ENCODE measurements around the gene ESPN. TPM values are rescaled to one million over a fixed set of nuclear protein-coding genes. Genes with fewer than 3 reads are reported as not detected.

Gene ESPN
- total RNA-seq, 2 experiments from 2014 or later, result 0.14 to 0.55 TPM

DNA sequence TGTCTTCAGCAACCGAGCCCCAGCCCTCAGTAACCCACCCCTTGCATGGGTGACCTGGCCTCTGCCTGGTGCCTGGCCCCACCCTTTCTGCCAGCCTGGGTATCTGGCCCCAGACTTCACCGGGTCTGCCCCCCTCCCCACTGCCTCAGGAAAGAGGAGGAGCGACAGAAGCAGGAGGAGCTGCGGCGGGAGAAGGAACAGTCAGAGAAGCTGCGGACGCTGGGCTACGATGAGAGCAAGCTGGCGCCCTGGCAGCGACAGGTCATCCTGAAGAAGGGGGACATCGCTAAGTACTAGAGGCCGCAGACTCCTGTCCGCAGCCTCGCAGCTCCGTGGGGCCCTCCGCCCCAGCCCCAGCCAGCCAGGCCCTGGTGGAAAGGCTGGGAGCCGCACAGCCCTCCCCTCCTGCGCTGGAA, 35.3 kb downstream of the ESPN start:
- H3K9me3 Mint-ChIP-seq (ENCODE audit: low read depth), result no peaks in the 10 kb centered on the region
- peak overlapping the region; percentile 56 for H3K27ac Mint-ChIP-seq
- H3K36me3 Mint-ChIP-seq (ENCODE audit: low read depth), result peaks cover 35% of the 10 kb centered on the region
- peaks cover 10% of the 10 kb centered on the region for H3K27me3 Mint-ChIP-seq
- intact Hi-C loops (cut with DNase I, micrococcal nuclease), result loop anchor here in 1 of 2 experiments (1.0 to 10.0 kb wide), 3 partner anchors 67 to 465 kb away; partner anchors contain the start of genes ACOT7, CAMTA1 and NPHP4
- DNase-seq, result peak; percentile 73
- ChIA-PET POLR2A (interaction anchor here (0.6 kb wide), 1 partner anchor 124 kb away, joined by 8 read pairs; no protein-coding TSS in a partner anchor), CTCF (interaction anchor here (0.6 to 3.7 kb wide), 7 partner anchors 13 to 37 kb away, joined by 3 to 12 read pairs (median 4); no protein-coding TSS in a partner anchor)
- ATAC-seq, result peak; percentile 49
- peaks cover 54% of the 10 kb centered on the region for H3K4me1 Mint-ChIP-seq
- H3K4me3 Mint-ChIP-seq, result peak overlapping the region; percentile 69

GRCh38 chr1:6460301-6461050, 35.9 kb downstream of the ESPN start:
- Mint-ChIP-seq H3K4me3 (peak overlapping the region; percentile 69), H3K4me1 (peaks cover 54% of the 10 kb centered on the region), H3K36me3 (ENCODE audit: low read depth) (peaks cover 35% of the 10 kb centered on the region), H3K27me3 (peaks cover 10% of the 10 kb centered on the region), H3K9me3 (ENCODE audit: low read depth) (no peaks in the 10 kb centered on the region), H3K27ac (peak overlapping the region; percentile 95)
- ChIA-PET CTCF (interaction anchor here (0.6 to 3.7 kb wide), 7 partner anchors 12 to 37 kb away, joined by 3 to 12 read pairs (median 4); no protein-coding TSS in a partner anchor), POLR2A (interaction anchor here (0.6 kb wide), 1 partner anchor 123 kb away, joined by 8 read pairs; no protein-coding TSS in a partner anchor)
- DNase-seq, result peak; percentile 93
- intact Hi-C loops (cut with DNase I, micrococcal nuclease), result loop anchor here in 1 of 2 experiments (1.0 to 10.0 kb wide), 3 partner anchors 67 to 466 kb away; partner anchors contain the start of genes ACOT7, CAMTA1 and NPHP4
- peak; percentile 85 for ATAC-seq

GRCh38 chr1:6461051-6461530, 36.5 kb downstream of the ESPN start:
- Mint-ChIP-seq H3K4me3 (peak overlapping the region; percentile 69), H3K27me3 (peaks cover 8% of the 10 kb centered on the region), H3K36me3 (ENCODE audit: low read depth) (peaks cover 35% of the 10 kb centered on the region), H3K4me1 (peaks cover 54% of the 10 kb centered on the region), H3K9me3 (ENCODE audit: low read depth) (no peaks in the 10 kb centered on the region), H3K27ac (peak overlapping the region; percentile 95)
- DNase-seq (no peak), ATAC-seq (no peak)
- CTCF ChIA-PET, result interaction anchor here (1.0 to 3.7 kb wide), 3 partner anchors 12 to 38 kb away, joined by 6 to 12 read pairs (median 9); no protein-coding TSS in a partner anchor
- intact Hi-C loops (cut with DNase I, micrococcal nuclease), result loop anchor here in 1 of 2 experiments (10.0 kb wide), 2 partner anchors 324 to 466 kb away; partner anchors contain the start of genes CAMTA1 and NPHP4
- POLR2A ChIA-PET, result no interaction called here

GRCh38 chr1:6461538-6462411, 37.2 kb downstream of the ESPN start:
- peak overlapping the region; percentile 87 for H3K27ac Mint-ChIP-seq
- ChIA-PET CTCF (interaction anchor here (0.6 to 1.3 kb wide), 4 partner anchors 10 to 38 kb away, joined by 3 to 9 read pairs (median 4); no protein-coding TSS in a partner anchor), POLR2A (interaction anchor here (0.6 kb wide), 1 partner anchor 10 kb away, joined by 3 read pairs; no protein-coding TSS in a partner anchor)
- no peak for ATAC-seq
- no peaks in the 10 kb centered on the region for H3K9me3 Mint-ChIP-seq (ENCODE audit: low read depth)
- H3K27me3 Mint-ChIP-seq, result peaks cover 3% of the 10 kb centered on the region
- DNase-seq, result no peak
- H3K4me1 Mint-ChIP-seq, result peaks cover 54% of the 10 kb centered on the region
- peaks cover 35% of the 10 kb centered on the region for H3K36me3 Mint-ChIP-seq (ENCODE audit: low read depth)
- H3K4me3 Mint-ChIP-seq, result no peak overlapping the region
- intact Hi-C loops (cut with DNase I, micrococcal nuclease), result loop anchor here in 1 of 2 experiments (10.0 kb wide), 2 partner anchors 323 to 467 kb away; partner anchors contain the start of genes CAMTA1 and NPHP4

DNA sequence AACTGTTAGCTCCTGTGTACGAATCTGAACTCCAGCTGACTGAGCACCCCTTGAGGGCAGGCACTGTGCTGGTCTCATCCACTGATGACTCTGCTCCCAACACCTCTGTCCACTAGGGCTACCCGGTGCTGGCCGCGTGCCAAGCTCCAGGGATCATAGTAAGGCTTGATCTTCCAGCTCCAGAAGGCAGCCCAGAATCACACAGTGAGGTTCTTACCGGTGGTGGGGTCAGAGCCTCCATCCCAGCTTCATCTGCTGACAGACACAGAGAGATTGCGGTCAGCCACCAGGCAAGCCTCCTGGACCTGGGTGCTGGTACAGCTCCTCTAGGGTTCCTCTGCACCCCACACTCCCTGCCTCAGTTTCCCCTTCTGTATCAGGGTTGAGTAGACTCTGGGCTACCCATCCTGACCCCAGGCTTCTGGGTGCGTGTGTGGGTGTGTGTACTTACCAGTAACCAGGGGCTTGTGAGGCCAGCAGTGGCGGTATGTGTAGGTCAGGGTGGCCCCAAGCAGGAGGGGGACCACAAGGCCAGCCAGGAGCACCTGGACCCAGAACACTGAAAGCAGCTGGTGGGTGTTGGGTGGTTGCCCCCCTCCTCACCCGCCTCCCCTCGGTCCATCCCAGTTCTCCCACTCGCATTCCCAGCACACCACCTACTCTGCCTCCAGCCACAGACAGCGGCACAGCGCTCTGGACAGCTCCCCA, 38.0 kb downstream of the ESPN start:
- intact Hi-C loops (cut with DNase I, micrococcal nuclease), result loop anchor here in 1 of 2 experiments (10.0 kb wide), 2 partner anchors 322 to 468 kb away; partner anchors contain the start of genes CAMTA1 and NPHP4
- H3K36me3 Mint-ChIP-seq (ENCODE audit: low read depth), result peaks cover 35% of the 10 kb centered on the region
- H3K4me1 Mint-ChIP-seq, result peaks cover 54% of the 10 kb centered on the region
- ATAC-seq, result no peak
- no peak for DNase-seq
- ChIA-PET CTCF (interaction anchor here (0.6 to 1.4 kb wide), 8 partner anchors 10 to 104 kb away, joined by 3 to 9 read pairs (median 4); no protein-coding TSS in a partner anchor), POLR2A (interaction anchor here (0.6 kb wide), 1 partner anchor 11 kb away, joined by 3 read pairs; no protein-coding TSS in a partner anchor)
- no peak overlapping the region for H3K4me3 Mint-ChIP-seq
- no peaks in the 10 kb centered on the region for H3K9me3 Mint-ChIP-seq (ENCODE audit: low read depth)
- H3K27me3 Mint-ChIP-seq, result no peaks in the 10 kb centered on the region
- H3K27ac Mint-ChIP-seq, result peak overlapping the region; percentile 87

DNA sequence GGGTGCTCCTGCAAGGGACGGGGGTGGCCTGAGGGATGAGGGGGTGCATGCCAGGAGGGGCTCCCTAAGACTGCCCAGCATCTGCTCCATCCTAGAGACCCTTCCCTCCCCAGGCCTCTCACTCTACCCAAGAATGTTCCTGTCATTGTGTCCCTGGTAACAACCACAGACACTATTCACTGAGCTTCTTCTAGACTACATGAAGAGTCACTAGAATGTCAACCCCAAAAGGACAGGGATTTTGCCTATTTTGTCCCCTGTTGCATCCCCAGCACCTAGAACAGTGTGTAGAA, 38.5 kb downstream of the ESPN start:
- H3K9me3 Mint-ChIP-seq (ENCODE audit: low read depth), result no peaks in the 10 kb centered on the region
- intact Hi-C loops (cut with DNase I, micrococcal nuclease), result loop anchor here in 1 of 2 experiments (10.0 kb wide), 2 partner anchors 322 to 468 kb away; partner anchors contain the start of genes CAMTA1 and NPHP4
- peak overlapping the region; percentile 84 for H3K4me3 Mint-ChIP-seq
- CTCF ChIA-PET, result interaction anchor here (0.9 to 1.4 kb wide), 6 partner anchors 9 to 217 kb away, joined by 3 to 9 read pairs (median 4); no protein-coding TSS in a partner anchor
- H3K27me3 Mint-ChIP-seq, result no peaks in the 10 kb centered on the region
- peaks cover 35% of the 10 kb centered on the region for H3K36me3 Mint-ChIP-seq (ENCODE audit: low read depth)
- H3K27ac Mint-ChIP-seq, result peak overlapping the region; percentile 11
- peaks cover 54% of the 10 kb centered on the region for H3K4me1 Mint-ChIP-seq
- POLR2A ChIA-PET, result no interaction called here
- ATAC-seq, result no peak
- no peak for DNase-seq

GRCh38 chr1:6464514-6464836, 39.9 kb downstream of the ESPN start:
- intact Hi-C loops (cut with DNase I, micrococcal nuclease), result loop anchor here in 1 of 2 experiments (2.0 to 10.0 kb wide), 4 partner anchors 20 to 470 kb away; partner anchors contain the start of genes CAMTA1 and NPHP4
- DNase-seq (peak; percentile 80), ATAC-seq (peak; percentile 21)
- no peaks in the 10 kb centered on the region for H3K27me3 Mint-ChIP-seq
- H3K9me3 Mint-ChIP-seq (ENCODE audit: low read depth), result no peaks in the 10 kb centered on the region
- CTCF ChIA-PET, result interaction anchor here (0.6 to 1.3 kb wide), 7 partner anchors 13 to 220 kb away, joined by 3 to 4 read pairs (median 3); no protein-coding TSS in a partner anchor
- H3K4me3 Mint-ChIP-seq, result peak overlapping the region; percentile 84
- POLR2A ChIA-PET, result no interaction called here
- peaks cover 35% of the 10 kb centered on the region for H3K36me3 Mint-ChIP-seq (ENCODE audit: low read depth)
- H3K27ac Mint-ChIP-seq, result peak overlapping the region; percentile 83
- peaks cover 50% of the 10 kb centered on the region for H3K4me1 Mint-ChIP-seq

DNA sequence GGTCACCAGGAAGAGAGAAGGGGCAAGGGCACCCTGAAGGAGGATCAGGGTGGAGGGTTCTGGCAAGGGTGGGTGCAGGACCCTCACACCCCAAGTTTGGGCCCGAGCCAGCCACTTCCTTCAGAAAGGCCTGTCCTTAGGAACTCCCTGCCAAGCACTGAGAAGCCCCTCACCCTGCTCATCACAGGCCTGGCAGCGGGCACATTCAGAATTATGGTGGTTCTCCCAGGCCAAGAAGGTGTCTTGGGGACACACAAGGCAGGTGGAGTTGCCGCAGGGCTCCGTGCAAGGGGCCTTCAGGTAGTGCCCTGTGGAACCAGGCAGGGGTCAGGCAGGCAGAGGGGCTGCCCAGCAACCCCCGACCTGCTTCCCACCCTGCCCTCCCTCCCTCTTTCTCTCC, 40.3 kb downstream of the ESPN start:
- CTCF ChIA-PET, result interaction anchor here (0.6 to 1.3 kb wide), 5 partner anchors 13 to 220 kb away, joined by 3 to 4 read pairs (median 3); no protein-coding TSS in a partner anchor
- H3K4me3 Mint-ChIP-seq, result peak overlapping the region; percentile 84
- ATAC-seq, result no peak
- H3K36me3 Mint-ChIP-seq (ENCODE audit: low read depth), result peaks cover 35% of the 10 kb centered on the region
- peak overlapping the region; percentile 90 for H3K27ac Mint-ChIP-seq
- DNase-seq, result no peak
- POLR2A ChIA-PET, result no interaction called here
- intact Hi-C loops (cut with DNase I, micrococcal nuclease), result loop anchor here in 1 of 2 experiments (2.0 to 10.0 kb wide), 4 partner anchors 20 to 470 kb away; partner anchors contain the start of genes CAMTA1 and NPHP4
- H3K27me3 Mint-ChIP-seq, result no peaks in the 10 kb centered on the region
- H3K4me1 Mint-ChIP-seq, result peaks cover 46% of the 10 kb centered on the region
- no peaks in the 10 kb centered on the region for H3K9me3 Mint-ChIP-seq (ENCODE audit: low read depth)

DNA sequence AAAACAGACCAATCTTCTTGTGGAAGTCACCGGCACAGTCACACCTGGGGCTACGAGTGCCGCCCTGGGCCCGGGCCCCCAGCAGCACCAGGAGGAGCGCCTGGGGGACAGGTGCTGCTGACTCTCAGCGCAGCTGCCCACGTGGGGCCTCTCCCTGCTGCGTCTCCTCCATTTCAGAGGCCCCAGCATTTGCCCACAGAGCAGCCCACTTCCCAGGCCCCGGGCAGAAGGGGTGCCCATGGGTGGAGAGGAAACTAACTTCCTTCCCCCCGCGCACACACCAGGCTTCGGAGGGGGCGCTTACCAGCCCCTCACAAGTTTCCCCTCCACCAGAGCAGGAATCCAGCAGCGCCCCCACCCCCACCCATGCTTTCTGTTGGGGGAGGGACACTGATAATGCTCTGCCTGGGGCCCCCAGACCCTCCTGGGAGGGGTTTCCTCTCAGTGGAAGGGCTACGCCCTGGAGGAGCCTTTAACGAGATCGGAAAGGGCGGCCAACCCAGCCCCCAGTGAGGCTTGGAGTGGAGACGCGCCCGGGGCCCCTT, 41.0 kb downstream of the ESPN start:
- H3K9me3 Mint-ChIP-seq (ENCODE audit: low read depth), result no peaks in the 10 kb centered on the region
- CTCF ChIA-PET, result interaction anchor here (0.6 to 1.4 kb wide), 5 partner anchors 14 to 155 kb away, joined by 3 to 7 read pairs (median 3); no protein-coding TSS in a partner anchor
- H3K4me1 Mint-ChIP-seq, result peaks cover 41% of the 10 kb centered on the region
- intact Hi-C loops (cut with DNase I, micrococcal nuclease), result loop anchor here in 1 of 2 experiments (1.0 to 10.0 kb wide), 5 partner anchors 21 to 471 kb away; partner anchors contain the start of genes ACOT7, CAMTA1 and NPHP4
- H3K27me3 Mint-ChIP-seq, result no peaks in the 10 kb centered on the region
- POLR2A ChIA-PET, result no interaction called here
- H3K27ac Mint-ChIP-seq, result peak overlapping the region; percentile 90
- DNase-seq (peak; percentile 73), ATAC-seq (peak; percentile 47)
- peaks cover 34% of the 10 kb centered on the region for H3K36me3 Mint-ChIP-seq (ENCODE audit: low read depth)
- H3K4me3 Mint-ChIP-seq, result peak overlapping the region; percentile 84
